GM12874 (cell line): ENCODE data around the gene CARS1.

Source experiments
- CTCF ChIP-seq: IDR thresholded peaks from 2 replicates; pipeline ENCODE4 v1.5.1; 2011; ENCODE audit warnings: low read depth, mild to moderate bottlenecking, control low read depth, low read length, moderate library complexity; ENCODE audit not compliant: insufficient read depth

The CARS1 gene

GRCh38 chr11:3101921-3102640 lies 44.9 kb upstream of the CARS1 start:
- no peak for TF ChIP-seq CTCF

DNA sequence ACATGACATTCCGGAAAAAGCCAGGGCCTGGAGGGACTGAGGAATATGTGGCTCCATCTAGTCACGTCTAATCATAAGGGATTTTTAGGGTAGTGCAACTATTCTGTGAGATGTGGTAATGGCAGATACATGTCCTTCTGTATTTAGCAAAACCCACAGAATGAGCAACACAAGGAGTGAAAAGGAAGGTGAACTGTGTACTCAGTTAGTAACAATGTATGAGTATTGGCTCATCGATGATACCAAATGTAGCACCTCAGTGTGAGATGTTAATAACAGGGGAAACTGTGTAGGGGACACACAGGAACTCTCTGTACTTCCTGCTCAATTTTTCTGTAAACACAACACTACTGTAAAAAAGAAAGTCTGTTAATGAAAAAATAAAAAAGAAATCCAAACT lies 42.0 kb upstream of the CARS1 start:
- no peak for TF ChIP-seq CTCF

DNA sequence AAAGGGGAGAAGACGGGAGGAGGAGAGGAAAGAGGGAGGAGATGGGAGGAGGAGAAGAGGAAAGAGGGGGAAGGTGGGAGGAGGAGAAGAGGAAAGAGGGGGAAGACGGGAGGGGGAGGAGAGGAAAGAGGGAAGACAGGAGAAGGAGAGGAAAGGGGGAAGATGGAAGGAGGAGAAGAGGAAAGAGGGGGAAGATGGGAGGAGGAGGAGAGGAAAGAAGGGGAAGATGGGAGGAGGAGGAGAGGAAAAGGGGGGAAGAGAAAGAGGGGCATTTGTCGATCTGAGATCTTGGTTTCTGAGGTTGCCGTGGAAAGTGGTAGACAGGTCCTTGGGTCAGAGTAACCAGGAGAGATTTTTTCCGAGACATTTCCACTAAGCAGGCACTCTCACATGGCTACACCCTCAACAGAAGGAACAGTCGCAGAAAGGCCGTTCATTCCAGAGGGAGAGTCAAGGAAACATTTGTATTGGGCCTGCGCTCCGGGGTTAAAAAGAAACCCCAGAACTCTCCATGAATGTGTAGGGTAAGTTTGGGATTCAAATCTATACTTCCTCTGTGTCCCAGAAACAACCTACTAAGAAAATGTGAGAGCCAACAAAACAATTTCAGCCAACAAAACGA lies 39.8 kb upstream of the CARS1 start:
- no peak for TF ChIP-seq CTCF

DNA sequence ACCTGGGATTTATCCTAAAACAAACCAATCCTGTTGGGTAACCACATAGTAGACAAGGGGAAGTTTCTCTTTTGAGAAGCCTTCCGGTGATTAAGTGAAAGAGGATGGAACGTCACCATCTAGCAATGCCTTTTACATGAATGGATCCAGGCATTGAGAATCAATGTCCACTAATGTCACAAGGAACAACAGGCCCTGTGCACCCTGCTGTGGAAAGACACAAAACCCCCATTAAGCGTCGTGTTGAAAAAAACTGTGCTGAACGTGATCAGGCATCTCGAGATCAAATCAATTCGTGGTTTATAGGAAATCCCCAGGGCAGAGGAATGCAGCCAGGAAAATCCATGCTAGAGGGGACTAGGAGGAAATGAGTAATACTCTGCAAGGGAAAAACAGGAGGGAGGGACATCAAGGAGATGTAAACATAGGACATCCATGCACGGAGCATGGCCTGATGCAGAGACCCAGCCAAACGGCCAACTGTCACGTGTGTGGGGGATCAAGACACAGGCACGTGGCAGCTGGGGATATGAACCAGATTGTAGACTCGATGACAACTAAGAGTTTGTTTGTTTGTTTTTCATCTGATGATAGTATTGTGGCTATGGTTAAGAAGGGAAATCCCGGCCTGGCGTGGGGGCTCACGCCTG lies 38.6 kb upstream of the CARS1 start:
- TF ChIP-seq CTCF: no peak

GRCh38 chr11:3094223-3094824 lies 37.1 kb upstream of the CARS1 start:
- no peak for TF ChIP-seq CTCF

GRCh38 chr11:3093281-3094191 lies 36.3 kb upstream of the CARS1 start:
- TF ChIP-seq CTCF: no peak
